K562 (cell line): Measurements from ENCODE around the gene CENPQ. TPM values are rescaled to one million over a fixed set of nuclear protein-coding genes. Genes with fewer than 3 reads are reported as not detected.

Experiments
- ATAC-seq: fragments of 200-7000 bp; cut with Tn5 transposase; 3 replicates; pipeline ENCODE4 v1.9.1; 2020; ENCODE audit warnings: moderate library complexity
- BruUV-seq: library from RNA; stranded (reverse); fragments of 400-500 nt; replicated peaks from 2 replicates; lab custom pipeline; 2021; lab: Mats Ljungman, UMichigan
- CTCF ChIA-PET: fragments of 300-600 bp; formaldehyde crosslinking; extraction: SDS; loops from one replicate; lab custom pipeline; 2021; ENCODE audit warnings: low intra/inter-chr PET ratio; lab: Yijun Ruan, JAX
- POLR2A ChIA-PET: fragments of 300-600, 350-650 bp; sonication (Branson Sonifier 250); formaldehyde crosslinking; extraction: SDS; loops from one replicate; lab custom pipeline; 2021; ENCODE audit warnings: antibody characterized with exemption, inconsistent platforms; lab: Yijun Ruan, JAX
- DNase-seq, 4 experiments: peaks; one replicate each; pipeline versions ENCODE4 v3.0.0 to v3.0.0-alpha.2; 2011 to 2018; ENCODE audit warnings: low spot score in 3 of 4, mixed read lengths in 3 of 4; ENCODE audit errors: extremely low read depth in 1 of 4
- FAIRE-seq: peaks from 2 replicates; lab custom pipeline; 2011; peaks lifted over from hg19 to GRCh38; lab: Jason Lieb, UNC
- H2AFZ ChIP-seq: 2 replicates; pipeline ENCODE4 v1.6.0; 2011; ENCODE audit warnings: low read depth, low read length, control low read depth, inconsistent platforms
- H3K27ac ChIP-seq: fragments of 200-600 bp; 3 replicates; pipeline ENCODE4 v1.8.0; 2011; ENCODE audit warnings: low read depth, mild to moderate bottlenecking, control low read depth, inconsistent platforms, low read length, moderate library complexity, mixed read lengths; ENCODE audit errors: extremely low read depth
- H3K27me3 ChIP-seq, 2 experiments: fragments of 300-600 bp in 1 of 2; 2 replicates in 1 of 2; 3 replicates in 1 of 2; pipeline versions ENCODE4 v1.6.0 to v1.8.0; 2011; ENCODE audit warnings: inconsistent platforms in 2 of 2, low read length in 2 of 2, mild to moderate bottlenecking in 1 of 2, mixed read lengths in 1 of 2, moderate library complexity in 1 of 2; ENCODE audit not compliant: control insufficient read depth in 2 of 2, insufficient read depth in 2 of 2
- H3K36me3 ChIP-seq: fragments of 300-600 bp; 3 replicates; pipeline ENCODE4 v1.8.0; 2011; ENCODE audit warnings: mild to moderate bottlenecking, low read length, inconsistent platforms; ENCODE audit not compliant: control insufficient read depth, insufficient read depth
- H3K4me1 ChIP-seq, 2 experiments: fragments of 200-600 bp in 1 of 2; replicated peaks in 1 of 2; 2 replicates in 1 of 2; 3 replicates in 1 of 2; pipeline versions ENCODE4 v1.5.1 to v1.8.0; 2011; ENCODE audit warnings: inconsistent platforms in 2 of 2, low read length in 2 of 2, mild to moderate bottlenecking in 1 of 2, mixed read lengths in 1 of 2, moderate library complexity in 1 of 2; ENCODE audit not compliant: control insufficient read depth in 2 of 2, insufficient read depth in 2 of 2
- H3K4me2 ChIP-seq: 2 replicates; pipeline ENCODE4 v1.6.1; 2011; ENCODE audit warnings: low read length, control low read depth, inconsistent platforms, mixed read lengths; ENCODE audit not compliant: insufficient read depth
- H3K4me3 ChIP-seq: fragments of 200-600 bp; sonication (generic), shearing (Covaris generic); 2 replicates; pipeline ENCODE4 v1.5.1; 2016; ENCODE audit warnings: control low read depth, inconsistent platforms
- H3K79me2 ChIP-seq: fragments of 200-600 bp; 3 replicates; pipeline ENCODE4 v1.8.0; 2011; ENCODE audit warnings: low read length, inconsistent platforms; ENCODE audit not compliant: control insufficient read depth, insufficient read depth
- H3K9ac ChIP-seq, 2 experiments: 2 replicates each; pipeline versions ENCODE4 v1.6.0 to v1.6.1; 2011; ENCODE audit warnings: low read depth in 2 of 2, low read length in 2 of 2, control low read depth in 1 of 2, inconsistent platforms in 1 of 2, mild to moderate bottlenecking in 1 of 2, mixed read lengths in 1 of 2; ENCODE audit not compliant: insufficient read depth in 1 of 2
- H3K9me1 ChIP-seq: one replicate; pipeline ENCODE4 v1.6.0; 2011; ENCODE audit warnings: inconsistent platforms, mild to moderate bottlenecking, low read length, moderate library complexity; ENCODE audit not compliant: control insufficient read depth, insufficient read depth
- H3K9me3 ChIP-seq: replicated peaks from 2 replicates; pipeline ENCODE4 v1.5.1; 2011; ENCODE audit warnings: low read depth, low read length, inconsistent platforms; ENCODE audit not compliant: control insufficient read depth, insufficient read depth
- H4K20me1 ChIP-seq: replicated peaks from 2 replicates; pipeline ENCODE4 v1.6.1; 2011; ENCODE audit warnings: low read length, inconsistent platforms, mixed read lengths; ENCODE audit not compliant: control insufficient read depth, insufficient read depth
- CBFA2T2 ChIP-seq: fragments of 450-650 bp; conservative IDR thresholded peaks from 2 replicates; pipeline ENCODE4 v1.6.1; 2017; ENCODE audit warnings: mild to moderate bottlenecking
- CREB1 ChIP-seq, 2 experiments: sonication (generic) in 1 of 2; formaldehyde crosslinking in 1 of 2; IDR thresholded peaks; 2 replicates each; pipeline versions ENCODE4 v1.6.1 to v1.8.0; 2012 to 2022; ENCODE audit warnings: inconsistent platforms in 1 of 2, mild to moderate bottlenecking in 1 of 2, missing genetic modification reagents in 1 of 2, moderate library complexity in 1 of 2
- GABPB1 ChIP-seq: sonication (generic); formaldehyde crosslinking; IDR thresholded peaks from 2 replicates; pipeline ENCODE4 v1.8.0; 2022; ENCODE audit warnings: mild to moderate bottlenecking, missing genetic modification reagents
- MEIS2 ChIP-seq: fragments of 450-650 bp; IDR thresholded peaks from 2 replicates; pipeline ENCODE4 v1.6.1; 2014; ENCODE audit warnings: mild to moderate bottlenecking; ENCODE audit not compliant: partially characterized antibody
- NCOR1 ChIP-seq: fragments of 450-650 bp; IDR thresholded peaks from 2 replicates; pipeline ENCODE4 v1.6.1; 2016; ENCODE audit warnings: mild to moderate bottlenecking, moderate library complexity
- RHOXF2B ChIP-seq: fragments of 250-450 bp; sonication (Bioruptor Pico); conservative IDR thresholded peaks from 2 replicates; pipeline ENCODE4 v1.5.1; 2021
- SAFB2 ChIP-seq: fragments of 200-400 bp; formaldehyde crosslinking; IDR thresholded peaks from 2 replicates; pipeline ENCODE4 v1.6.1; 2018; ENCODE audit warnings: borderline replicate concordance, low read length, low read depth, moderate library complexity; ENCODE audit not compliant: severe bottlenecking
- SNAPC5 ChIP-seq: fragments of 250-450 bp; sonication (Bioruptor Pico); IDR thresholded peaks from 2 replicates; pipeline ENCODE4 v1.8.0; 2021; ENCODE audit warnings: moderate library complexity, mild to moderate bottlenecking, inconsistent platforms
- TAF15 ChIP-seq: fragments of 200-400 bp; formaldehyde crosslinking; IDR thresholded peaks from 2 replicates; pipeline ENCODE4 v1.6.1; 2017; ENCODE audit warnings: mild to moderate bottlenecking, low read depth, low read length, moderate library complexity
- TSHZ1 ChIP-seq: fragments of 250-450 bp; sonication (Bioruptor Pico); IDR thresholded peaks from 2 replicates; pipeline ENCODE4 v1.4.0; 2020; ENCODE audit warnings: mild to moderate bottlenecking, moderate library complexity
- U2AF1 ChIP-seq: fragments of 200-400 bp; formaldehyde crosslinking; optimal IDR thresholded peaks from 2 replicates; pipeline ENCODE3; 2017; ENCODE audit warnings: mild to moderate bottlenecking, low read depth, low read length, moderate library complexity
- ZMIZ1 ChIP-seq, 2 experiments: fragments of 150-350 bp in 1 of 2; IDR thresholded peaks; 2 replicates each; pipeline ENCODE4 v1.6.1; 2012 to 2016; ENCODE audit warnings: low read depth in 2 of 2, low read length in 2 of 2, mild to moderate bottlenecking in 1 of 2, moderate library complexity in 1 of 2
- ZNF780A ChIP-seq: fragments of 250-450 bp; sonication (Bioruptor Pico); IDR thresholded peaks from 2 replicates; pipeline ENCODE4 v1.5.0; 2021; ENCODE audit warnings: mild to moderate bottlenecking
- WGBS: fragments of 100-300 bp; shearing (Covaris generic); methylation state at CpG from one replicate; pipeline ENCODE4 v1.1.6; 2016; ENCODE audit warnings: low coverage, mixed read lengths; ENCODE audit not compliant: insufficient coverage; ENCODE audit errors: missing lambda C conversion rate; 5-methylcytosine and 5-hydroxymethylcytosine counted together
- in situ Hi-C: fragments of 300-500 bp; cut with MboI; formaldehyde crosslinking; loops from 4 replicates; pipeline ENCODE4 v1.15.0; 2018; ENCODE audit warnings: inconsistent platforms, mixed read lengths
- intact Hi-C: fragments of 100-400 bp; cut with micrococcal nuclease; formaldehyde crosslinking; loops from 2 replicates; pipeline ENCODE4 v1.14.2; 2022
- polyA plus RNA-seq, 8 experiments: library from polyadenylated mRNA; depleted of rRNA in 4 of 8; stranded (reverse) in 5 of 8; unstranded in 3 of 8; fragments of >200 nt; fragmentation: Nextera tagmentation in 2 of 8; fragmentation: Illumina TruSeq in 1 of 8; extraction: Ambion mirVana in 2 of 8; extraction: Trizol in 1 of 8; gene quantifications; 2 replicates each; pipeline versions ENCODE4 v1.2.1 to v1.2.3, GENCODE V29; 2011 to 2014; ENCODE audit warnings: inconsistent platforms in 1 of 8, missing spikeins in 1 of 8
- total RNA-seq, 7 experiments: library from RNA; depleted of rRNA in 6 of 7; stranded (reverse); fragments of >200 nt in 6 of 7; fragmentation: Illumina TruSeq in 2 of 7; extraction: Trizol in 2 of 7; gene quantifications; 2 replicates each; pipeline versions ENCODE4 v1.2.1 to v1.2.3, GENCODE V29; 2011 to 2021; ENCODE audit warnings: low replicate concordance in 1 of 7

Gene CENPQ
- total and polyA plus RNA-seq, 9 of the 15 experiments (the other 6 are each of a cell fraction or from before 2014, with no cell fraction given), result 12.7 to 48.3 (median 26.4) TPM

- TF ChIP-seq ZMIZ1 (IDR thresholded peaks at IDR 0.05; ENCODE audit: low read depth in 2 of 2, low read length in 2 of 2), result 0 out of 4 replicates have a peak, but pooled peaks of 1 of the 2 experiments have one; percentile 10
These were observed 68.8 kb downstream of the CENPQ start (continued) for GRCh38 chr6:49531774-49532569.

GRCh38 chr6:49535795-49536194 is 72.6 kb downstream of the CENPQ start:
- POLR2A ChIA-PET, result no interaction called here
- Histone ChIP-seq H3K4me3 (no peak overlapping the region), H3K36me3 (no peaks in the 10 kb centered on the region), H3K9me3 (no peaks in the 10 kb centered on the region), H2AFZ (no peak overlapping the region), H3K79me2 (no peaks in the 10 kb centered on the region), H3K9ac (no peak overlapping the region), H3K4me2 (no peak overlapping the region), H4K20me1 (no peaks in the 10 kb centered on the region), H3K9me1 (no peaks in the 10 kb centered on the region), H3K27ac (no peak overlapping the region), H3K27me3 (no peaks in the 10 kb centered on the region), H3K4me1 (peaks cover 0 to 4% of the 10 kb centered on the region in 2 experiments; a peak in 3 of 5 replicates)
- intact Hi-C loops (loop anchor here (1.0 kb wide), 1 partner anchor 72 kb away; no protein-coding TSS in a partner anchor), in situ Hi-C loops (loop anchor here (10.0 kb wide), 1 partner anchor 309 kb away; no protein-coding TSS in a partner anchor)
- FAIRE-seq (no peak), DNase-seq (no peak), ATAC-seq (no peak)
- no TSS peak for BruUV-seq
- WGBS, result 71% methylated on average over 5 of the region's 5 CpGs
- CTCF ChIA-PET, result no interaction called here
- TF ChIP-seq GABPB1 (CRISPR knock-in tag) (no peak), TSHZ1 (CRISPR knock-in tag) (no peak), MEIS2 (no peak), ZNF780A (CRISPR knock-in tag) (no peak), TAF15 (no peak), RHOXF2B (no peak), SAFB2 (no peak), CREB1 (IDR thresholded peaks at IDR 0.05) (no peak), CREB1 (CRISPR knock-in tag; IDR thresholded peaks at IDR 0.05) (no peak), SNAPC5 (CRISPR knock-in tag) (no peak), NCOR1 (no peak), U2AF1 (no peak), CBFA2T2 (no peak)
